H1 (cell line): ENCODE measurements around the gene LUC7L3. TPM values are rescaled to one million over a fixed set of nuclear protein-coding genes. Genes with fewer than 3 reads are reported as not detected.

Experiments used
- CTCF ChIA-PET: fragments of 300-600 bp; sonication (Branson Sonifier 250); formaldehyde crosslinking; loops from one replicate; lab custom pipeline; 2021; ENCODE audit not compliant: partially characterized antibody; lab: Charles Lee
- POLR2A ChIA-PET: fragments of 300-600 bp; sonication (Branson Sonifier 250); formaldehyde crosslinking; loops from one replicate; lab custom pipeline; 2021; ENCODE audit warnings: inconsistent platforms; ENCODE audit not compliant: partially characterized antibody; lab: Charles Lee
- DNase-seq, 2 experiments: peaks; one replicate each; pipeline versions ENCODE4 v3.0.0 to v3.0.0-alpha.2; 2010 to 2022; ENCODE audit warnings: low spot score in 2 of 2, low read depth in 1 of 2, mixed read lengths in 1 of 2
- FAIRE-seq: peaks from 2 replicates; lab custom pipeline; 2011; peaks lifted over from hg19 to GRCh38; lab: Jason Lieb, UNC
- H2AFZ ChIP-seq: 2 replicates; pipeline ENCODE4 v1.8.1; 2012; ENCODE audit warnings: low read length, inconsistent platforms
- H2AK5ac ChIP-seq: 2 replicates; pipeline ENCODE4 v1.6.1; 2013; ENCODE audit warnings: low read depth, low read length
- H2BK120ac ChIP-seq: replicated peaks from 2 replicates; pipeline ENCODE3; 2013; ENCODE audit warnings: low read depth, low read length, inconsistent platforms
- H2BK12ac ChIP-seq: 2 replicates; pipeline ENCODE4 v1.6.1; 2013; ENCODE audit warnings: low read depth, low read length
- H2BK15ac ChIP-seq: 2 replicates; pipeline ENCODE4 v1.6.1; 2013; ENCODE audit warnings: low read length
- H2BK20ac ChIP-seq: 2 replicates; pipeline ENCODE4 v1.6.1; 2013; ENCODE audit warnings: low read length
- H2BK5ac ChIP-seq: 2 replicates; pipeline ENCODE4 v1.6.1; 2013; ENCODE audit warnings: low read depth, low read length
- H3K14ac ChIP-seq: 2 replicates; pipeline ENCODE4 v1.6.1; 2013; ENCODE audit warnings: inconsistent platforms; ENCODE audit not compliant: insufficient read length
- H3K18ac ChIP-seq: 2 replicates; pipeline ENCODE4 v1.6.1; 2013; ENCODE audit warnings: low read length; ENCODE audit errors: extremely low read depth
- H3K23ac ChIP-seq: 2 replicates; pipeline ENCODE4 v1.6.1; 2013; ENCODE audit warnings: inconsistent platforms; ENCODE audit not compliant: insufficient read length
- H3K23me2 ChIP-seq: 2 replicates; pipeline ENCODE4 v1.6.1; 2013; ENCODE audit warnings: low read depth, low read length
- H3K27ac ChIP-seq: 2 replicates; pipeline ENCODE4 v1.6.1; 2011; ENCODE audit warnings: low read depth, low read length, inconsistent platforms
- H3K27me3 ChIP-seq, 4 experiments: replicated peaks in 1 of 4; 1 replicate in 1 of 4; 2 replicates in 3 of 4; pipeline versions ENCODE4 v1.6.1 to v1.8.1; 2011 to 2013; ENCODE audit warnings: low read length in 3 of 4, mild to moderate bottlenecking in 3 of 4, inconsistent platforms in 2 of 4, mixed read lengths in 2 of 4, moderate library complexity in 1 of 4; ENCODE audit not compliant: control insufficient read depth in 3 of 4, insufficient read depth in 3 of 4; ENCODE audit errors: extremely low read depth in 1 of 4
- H3K36me3 ChIP-seq, 4 experiments: 2 replicates each; pipeline versions ENCODE4 v1.6.1 to v1.8.1; 2011 to 2013; ENCODE audit warnings: mild to moderate bottlenecking in 4 of 4, low read length in 3 of 4, moderate library complexity in 2 of 4, control low read depth in 1 of 4, inconsistent platforms in 1 of 4; ENCODE audit not compliant: insufficient read depth in 4 of 4, control insufficient read depth in 2 of 4
- H3K4ac ChIP-seq: replicated peaks from 2 replicates; pipeline ENCODE3; 2013; ENCODE audit warnings: low read length, low read depth, mixed read lengths, inconsistent platforms; ENCODE audit not compliant: insufficient read length
- H3K4me1 ChIP-seq, 4 experiments: replicated peaks in 1 of 4; 1 replicate in 1 of 4; 2 replicates in 3 of 4; pipeline versions ENCODE4 v1.6.1 to v1.8.1; 2011 to 2013; ENCODE audit warnings: low read length in 3 of 4, inconsistent platforms in 2 of 4, mixed read lengths in 1 of 4; ENCODE audit not compliant: insufficient read depth in 4 of 4, control insufficient read depth in 3 of 4
- H3K4me2 ChIP-seq, 2 experiments: 2 replicates each; pipeline versions ENCODE4 v1.6.1 to v1.8.1; 2011 to 2013; ENCODE audit warnings: low read depth in 2 of 2, low read length in 2 of 2, control low read depth in 1 of 2, inconsistent platforms in 1 of 2, mild to moderate bottlenecking in 1 of 2; ENCODE audit not compliant: insufficient read depth in 1 of 2
- H3K4me3 ChIP-seq, 4 experiments: fragments of 200-600, 300-600 bp in 1 of 4; sonication (generic), shearing (Covaris generic), sonication (Bioruptor Twin) in 1 of 4; 2 replicates each; pipeline versions ENCODE4 v1.5.1 to v1.8.1; 2011 to 2016; ENCODE audit warnings: low read length in 4 of 4, low read depth in 3 of 4, control low read depth in 2 of 4, inconsistent platforms in 2 of 4, mild to moderate bottlenecking in 2 of 4, mixed read lengths in 1 of 4, moderate library complexity in 1 of 4; ENCODE audit not compliant: insufficient read depth in 2 of 4; ENCODE audit errors: extremely low read depth in 1 of 4
- H3K56ac ChIP-seq: replicated peaks from 2 replicates; pipeline ENCODE3; 2013; ENCODE audit warnings: low read depth, mild to moderate bottlenecking, mixed read lengths, low read length, inconsistent platforms; ENCODE audit not compliant: insufficient read length
- H3K79me1 ChIP-seq: 2 replicates; pipeline ENCODE4 v1.6.1; 2013; ENCODE audit warnings: low read depth, low read length, control low read depth
- H3K79me2 ChIP-seq, 2 experiments: 2 replicates each; pipeline versions ENCODE4 v1.6.1 to v1.8.1; 2012 to 2013; ENCODE audit warnings: low read length in 2 of 2, mild to moderate bottlenecking in 2 of 2, inconsistent platforms in 1 of 2; ENCODE audit not compliant: insufficient read depth in 2 of 2, control insufficient read depth in 1 of 2
- H3K9ac ChIP-seq, 4 experiments: replicated peaks in 1 of 4; 1 replicate in 1 of 4; 2 replicates in 3 of 4; pipeline versions ENCODE4 v1.6.1 to v1.8.1; 2011 to 2013; ENCODE audit warnings: low read depth in 3 of 4, low read length in 3 of 4, control low read depth in 2 of 4, mild to moderate bottlenecking in 2 of 4, moderate library complexity in 2 of 4, inconsistent platforms in 1 of 4; ENCODE audit errors: extremely low read depth in 1 of 4
- H3K9me3 ChIP-seq, 2 experiments: 2 replicates each; pipeline versions ENCODE4 v1.6.1 to v1.8.1; 2012 to 2013; ENCODE audit warnings: mild to moderate bottlenecking in 2 of 2, moderate library complexity in 2 of 2, control low read depth in 1 of 2, inconsistent platforms in 1 of 2, low read depth in 1 of 2, low read length in 1 of 2, mixed read lengths in 1 of 2; ENCODE audit not compliant: insufficient read depth in 2 of 2
- H4K20me1 ChIP-seq, 2 experiments: replicated peaks in 1 of 2; 2 replicates each; pipeline versions ENCODE3 to v1.8.1; 2011 to 2013; ENCODE audit warnings: inconsistent platforms in 2 of 2, low read length in 2 of 2, mild to moderate bottlenecking in 1 of 2; ENCODE audit not compliant: insufficient read depth in 2 of 2, control insufficient read depth in 1 of 2
- H4K5ac ChIP-seq: 2 replicates; pipeline ENCODE4 v1.6.1; 2013; ENCODE audit warnings: low read length, low read depth, mixed read lengths, inconsistent platforms; ENCODE audit not compliant: insufficient read length
- H4K8ac ChIP-seq: 2 replicates; pipeline ENCODE4 v1.8.0; 2013; ENCODE audit warnings: mild to moderate bottlenecking, moderate library complexity, low read length, inconsistent platforms; ENCODE audit not compliant: insufficient read depth; ENCODE audit errors: extremely low read depth
- H4K91ac ChIP-seq: replicated peaks from 2 replicates; pipeline ENCODE3; 2013; ENCODE audit warnings: low read length, mixed read lengths, inconsistent platforms; ENCODE audit not compliant: insufficient read length
- ASH2L ChIP-seq: fragments of 200-600, 300-600 bp; sonication (generic); IDR thresholded peaks from one replicate; pipeline ENCODE4 v1.7.1; 2017; ENCODE audit warnings: low read length
- ATF3 ChIP-seq: IDR thresholded peaks from 2 replicates; pipeline ENCODE4 v1.6.1; 2011; ENCODE audit warnings: low read depth, mild to moderate bottlenecking, low read length; ENCODE audit not compliant: insufficient read depth
- BACH1 ChIP-seq: IDR thresholded peaks from 2 replicates; pipeline ENCODE4 v1.6.1; 2012; ENCODE audit warnings: low read length, improper control_type of control experiment
- CEBPB ChIP-seq: IDR thresholded peaks from 2 replicates; pipeline ENCODE4 v1.6.1; 2012; ENCODE audit warnings: low read depth, low read length
- E2F6 ChIP-seq: IDR thresholded peaks from 2 replicates; pipeline ENCODE4 v1.6.1; 2012; ENCODE audit warnings: inconsistent platforms
- POU5F1 ChIP-seq: IDR thresholded peaks from 2 replicates; pipeline ENCODE4 v1.6.1; 2011; ENCODE audit warnings: low read depth, mild to moderate bottlenecking, low read length, moderate library complexity
- RBBP5 ChIP-seq: IDR thresholded peaks from 2 replicates; pipeline ENCODE4 v1.7.1; 2012; ENCODE audit warnings: low read depth, mild to moderate bottlenecking, inconsistent platforms, low read length, moderate library complexity, borderline replicate concordance
- RXRA ChIP-seq: IDR thresholded peaks from 2 replicates; pipeline ENCODE4 v1.6.1; 2011; ENCODE audit warnings: low read depth, mild to moderate bottlenecking, low read length, moderate library complexity; ENCODE audit not compliant: insufficient read depth
- SP2 ChIP-seq: IDR thresholded peaks from 2 replicates; pipeline ENCODE4 v1.6.1; 2012; ENCODE audit warnings: mild to moderate bottlenecking, low read length, inconsistent platforms
- TAF1 ChIP-seq: IDR thresholded peaks from 2 replicates; pipeline ENCODE4 v1.6.1; 2011; ENCODE audit warnings: mild to moderate bottlenecking, low read depth, low read length
- whole genome bisulfite sequencing, 2 experiments: shearing (Covaris generic) in 1 of 2; methylation state at CpG; one replicate each; pipeline versions ENCODE4 v1.1.6 to v1.1.7; 2013 to 2015; ENCODE audit warnings: low lambda C conversion rate in 2 of 2, mixed read lengths in 2 of 2, inconsistent platforms in 1 of 2, low coverage in 1 of 2, missing lambda C conversion rate in 1 of 2; ENCODE audit not compliant: insufficient replicate concordance in 2 of 2, insufficient coverage in 1 of 2, insufficient read length in 1 of 2; ENCODE audit errors: extremely low coverage in 1 of 2, missing lambda C conversion rate in 1 of 2; 5-methylcytosine and 5-hydroxymethylcytosine counted together
- polyA plus RNA-seq, 7 experiments: library from polyadenylated mRNA; depleted of rRNA in 3 of 7; stranded (reverse) in 5 of 7; unstranded in 2 of 7; fragments of >200 nt in 5 of 7; fragments of 200-250 nt in 2 of 7; gene quantifications; 1 replicate in 5 of 7; 2 replicates in 1 of 7; 4 replicates in 1 of 7; pipeline versions ENCODE4 v1.2.1 to v1.2.3, GENCODE V29; 2011 to 2013; ENCODE audit warnings: missing spikeins in 2 of 7, mixed read lengths in 2 of 7
- total RNA-seq: library from RNA; stranded (reverse); fragmentation: NEBNext Ultra II Directional; extraction: Animal tissue kit (Norgen Biotek cat#: 25700); gene quantifications from 2 replicates; pipeline ENCODE4 v1.2.1, GENCODE V29; 2021

The LUC7L3 gene
- total and polyA plus RNA-seq, 2 of the 8 experiments (the other 6 are each of a cell fraction or from before 2014, with no cell fraction given): 102 to 126 TPM

DNA sequence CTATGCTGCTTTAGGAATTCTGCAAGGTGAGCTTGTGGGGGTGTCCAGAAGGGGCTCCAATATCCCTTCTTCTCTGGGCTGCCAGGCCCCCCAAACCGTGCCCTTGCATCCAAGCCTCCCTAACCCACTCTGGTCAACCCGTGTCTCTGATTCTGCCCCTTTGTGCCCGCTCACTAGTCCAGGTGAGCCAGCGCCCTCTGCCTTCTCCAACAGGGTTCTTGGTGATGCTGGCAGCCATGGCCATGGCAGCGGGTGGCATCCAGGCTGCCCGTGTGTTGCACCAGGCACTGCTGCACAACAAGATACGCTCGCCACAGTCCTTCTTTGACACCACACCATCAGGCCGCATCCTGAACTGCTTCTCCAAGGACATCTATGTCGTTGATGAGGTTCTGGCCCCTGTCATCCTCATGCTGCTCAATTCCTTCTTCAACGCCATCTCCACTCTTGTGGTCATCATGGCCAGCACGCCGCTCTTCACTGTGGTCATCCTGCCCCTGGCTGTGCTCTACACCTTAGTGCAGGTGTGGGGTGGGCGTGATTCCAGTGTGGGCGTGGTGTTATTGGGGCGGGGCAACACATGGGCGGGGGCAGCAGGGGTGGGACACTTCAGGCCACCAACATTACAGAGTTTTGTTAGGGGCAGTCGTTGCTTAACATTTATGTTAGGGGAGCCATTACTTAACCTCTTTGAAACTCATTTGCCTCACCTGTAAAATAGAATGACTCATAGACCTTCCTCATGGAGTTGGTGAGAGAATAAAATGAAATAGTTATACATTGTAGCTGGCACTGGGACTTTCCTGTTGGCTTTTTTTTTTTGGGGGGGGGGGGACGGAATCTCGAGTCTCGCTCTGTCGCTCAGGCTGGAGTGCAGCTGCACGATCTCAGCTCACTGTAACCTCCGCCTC lies 43.1 kb upstream of the LUC7L3 start:
- Histone ChIP-seq H3K9me3 (no peaks in the 10 kb centered on the region), H2AK5ac (no peak overlapping the region), H2BK15ac (no peak overlapping the region), H3K4ac (no peak overlapping the region), H3K4me2 (no peak overlapping the region), H3K23ac (no peak overlapping the region), H2BK120ac (no peak overlapping the region), H3K27ac (no peak overlapping the region), H4K8ac (no peak overlapping the region), H3K79me2 (no peaks in the 10 kb centered on the region), H3K18ac (no peak overlapping the region), H3K23me2 (no peaks in the 10 kb centered on the region), H3K9ac (no peak overlapping the region), H3K79me1 (no peaks in the 10 kb centered on the region), H2BK5ac (no peak overlapping the region), H3K4me3 (no peak overlapping the region), H2AFZ (no peak overlapping the region), H4K20me1 (no peaks in the 10 kb centered on the region), H3K36me3 (no peaks in the 10 kb centered on the region), H2BK20ac (no peak overlapping the region), H2BK12ac (peak overlapping the region; percentile 39; the same call in 1 of the 2 replicates), H3K14ac (no peak overlapping the region), H4K91ac (no peak overlapping the region), H3K27me3 (no peaks in the 10 kb centered on the region), H3K56ac (no peak overlapping the region), H3K4me1 (no peaks in the 10 kb centered on the region), H4K5ac (no peak overlapping the region)
- FAIRE-seq (no peak), DNase-seq (no peak)
- CTCF ChIA-PET: interaction anchor here (0.7 to 5.3 kb wide), 7 partner anchors 15 to 128 kb away, joined by 3 to 23 read pairs (median 3); no protein-coding TSS in a partner anchor
- WGBS, 2 experiments: 85% methylated on average over 23 of the region's 24 CpGs; no CpG with 5 or more reads in 1 of the 2 experiments
- POLR2A ChIA-PET: no interaction called here
- TF ChIP-seq E2F6 (no peak), RBBP5 (no peak), ATF3 (no peak), POU5F1 (no peak), CEBPB (no peak), ASH2L (no peak), RXRA (no peak), SP2 (no peak), TAF1 (no peak), BACH1 (no peak)
